ENCODE measurements around the gene FKBP10.
A peak's percentile ranks its signal among the peaks of the same experiment; 100 is the strongest.
"Not testable (repeated sequence)": the region's sequence is repeated elsewhere in the genome, so short reads cannot be mapped to it uniquely, and the experiment has no call there.

Gene FKBP10

DNA sequence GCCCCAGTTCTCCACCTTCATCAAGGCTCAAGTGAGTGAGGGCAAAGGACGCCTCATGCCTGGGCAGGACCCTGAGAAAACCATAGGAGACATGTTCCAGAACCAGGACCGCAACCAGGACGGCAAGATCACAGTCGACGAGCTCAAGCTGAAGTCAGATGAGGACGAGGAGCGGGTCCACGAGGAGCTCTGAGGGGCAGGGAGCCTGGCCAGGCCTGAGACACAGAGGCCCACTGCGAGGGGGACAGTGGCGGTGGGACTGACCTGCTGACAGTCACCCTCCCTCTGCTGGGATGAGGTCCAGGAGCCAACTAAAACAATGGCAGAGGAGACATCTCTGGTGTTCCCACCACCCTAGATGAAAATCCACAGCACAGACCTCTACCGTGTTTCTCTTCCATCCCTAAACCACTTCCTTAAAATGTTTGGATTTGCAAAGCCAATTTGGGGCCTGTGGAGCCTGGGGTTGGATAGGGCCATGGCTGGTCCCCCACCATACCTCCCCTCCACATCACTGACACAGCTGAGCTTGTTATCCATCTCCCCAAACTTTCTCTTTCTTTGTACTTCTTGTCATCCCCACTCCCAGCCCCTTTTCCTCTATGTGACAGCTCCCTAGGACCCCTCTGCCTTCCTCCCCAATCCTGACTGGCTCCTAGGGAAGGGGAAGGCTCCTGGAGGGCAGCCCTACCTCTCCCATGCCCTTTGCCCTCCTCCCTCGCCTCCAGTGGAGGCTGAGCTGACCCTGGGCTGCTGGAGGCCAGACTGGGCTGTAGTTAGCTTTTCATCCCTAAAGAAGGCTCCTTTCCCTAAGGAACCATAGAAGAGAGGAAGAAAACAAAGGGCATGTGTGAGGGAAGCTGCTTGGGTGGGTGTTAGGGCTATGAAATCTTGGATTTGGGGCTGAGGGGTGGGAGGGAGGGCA is 9.7 kb downstream of the FKBP10 start:
- TF ChIP-seq Cebpa-rat (IDR thresholded peaks at IDR 0.05) = no peak
- Histone ChIP-seq H4K20me1 (peaks cover 0 to 26% (median 0%) of the 10 kb centered on the region in 11 experiments; a peak in 7 of 22 replicates), H3K9ac (no peak overlapping the region), H3K9me3 (replicated peaks in 1 of 11) (no peaks in the 10 kb centered on the region), H3K27ac (no peak overlapping the region), H3K27me3 (no peaks in the 10 kb centered on the region), H3K36me3 (peaks cover 32 to 39% (median 36%) of the 10 kb centered on the region in 11 experiments), H3K4me2 (no peak overlapping the region), H3K4me1 (no peaks in the 10 kb centered on the region), H3K4me3 (no peak overlapping the region)

GRCh38 chr17:41823141-41823524 is 10.3 kb downstream of the FKBP10 start:
- no peak overlapping the region for H3K9ac ChIP-seq
- no peak overlapping the region for H3K27ac ChIP-seq
- H3K4me3 ChIP-seq = no peak overlapping the region
- no peaks in the 10 kb centered on the region for H3K4me1 ChIP-seq
- no peak overlapping the region for H3K4me2 ChIP-seq
- no peaks in the 10 kb centered on the region for H3K27me3 ChIP-seq
- H3K9me3 ChIP-seq (replicated peaks in 1 of 11) = no peaks in the 10 kb centered on the region
- H3K36me3 ChIP-seq = peaks cover 39 to 46% (median 43%) of the 10 kb centered on the region in 11 experiments
- peaks cover 0 to 26% (median 0%) of the 10 kb centered on the region in 11 experiments; a peak in 7 of 22 replicates for H4K20me1 ChIP-seq
- TF ChIP-seq Cebpa-rat (IDR thresholded peaks at IDR 0.05) = no peak

GRCh38 chr17:41823580-41823979 is 10.8 kb downstream of the FKBP10 start:
- peaks cover 43 to 50% (median 47%) of the 10 kb centered on the region in 11 experiments for H3K36me3 ChIP-seq
- no peak overlapping the region for H3K27ac ChIP-seq

GRCh38 chr17:41824086-41824485 is 11.3 kb downstream of the FKBP10 start:
- H3K9me3 ChIP-seq (replicated peaks in 1 of 11) = no peaks in the 10 kb centered on the region
- TF ChIP-seq Cebpa-rat (IDR thresholded peaks at IDR 0.05) = no peak
- H3K36me3 ChIP-seq = peaks cover 48 to 55% (median 52%) of the 10 kb centered on the region in 11 experiments
- peaks cover 0 to 26% (median 0%) of the 10 kb centered on the region in 11 experiments; a peak in 7 of 22 replicates for H4K20me1 ChIP-seq
- H3K4me3 ChIP-seq = no peak overlapping the region
- H3K4me2 ChIP-seq = no peak overlapping the region
- H3K27me3 ChIP-seq = no peaks in the 10 kb centered on the region
- H3K4me1 ChIP-seq = no peaks in the 10 kb centered on the region
- no peak overlapping the region for H3K27ac ChIP-seq
- H3K9ac ChIP-seq = no peak overlapping the region

More at GRCh38 chr17:41823580-41823979, 10.8 kb downstream of the FKBP10 start:
- no peaks in the 10 kb centered on the region for H3K4me1 ChIP-seq
- H3K4me3 ChIP-seq = no peak overlapping the region
- no peaks in the 10 kb centered on the region for H3K27me3 ChIP-seq
- no peak overlapping the region for H3K4me2 ChIP-seq
- no peak for TF ChIP-seq Cebpa-rat (IDR thresholded peaks at IDR 0.05)
- H3K9ac ChIP-seq = no peak overlapping the region
- H4K20me1 ChIP-seq = peaks cover 0 to 26% (median 0%) of the 10 kb centered on the region in 11 experiments; a peak in 7 of 22 replicates
- H3K9me3 ChIP-seq (replicated peaks in 1 of 11) = no peaks in the 10 kb centered on the region

DNA sequence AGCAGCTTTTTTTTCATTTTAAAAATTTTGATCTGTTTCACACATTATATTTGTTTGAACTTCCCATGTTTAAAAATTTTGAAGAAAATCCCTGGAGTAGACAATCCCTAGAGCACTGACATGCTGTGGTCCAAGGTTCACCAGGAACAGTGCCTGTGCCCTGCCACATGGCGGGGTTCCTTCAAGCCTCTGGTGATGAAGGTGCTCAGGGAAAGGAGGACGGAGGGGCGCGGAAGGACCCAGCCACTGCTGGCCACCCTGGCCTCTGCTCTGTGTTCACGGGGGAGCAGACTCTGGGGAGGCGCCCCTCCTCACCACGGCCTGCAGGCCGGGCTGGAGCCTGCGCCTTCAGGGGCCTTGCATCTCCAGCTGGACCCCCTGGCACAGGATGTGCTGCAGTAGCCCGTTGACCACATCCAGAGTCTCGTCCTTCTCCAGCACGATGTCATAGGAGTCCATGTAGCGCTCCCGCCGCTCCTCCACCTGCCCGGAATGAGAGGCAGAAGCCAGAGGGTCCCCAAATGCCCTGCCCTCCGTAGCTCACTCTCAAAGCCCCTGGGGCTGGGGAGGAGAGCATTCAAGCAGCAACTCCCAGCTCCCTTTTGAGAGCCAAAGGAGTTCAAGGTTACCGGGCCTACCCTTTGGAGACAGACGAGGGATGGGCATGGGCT is 12.5 kb downstream of the FKBP10 start:
- TF ChIP-seq Cebpa-rat (IDR thresholded peaks at IDR 0.05) = no peak
- Histone ChIP-seq H3K9ac (no peak overlapping the region), H3K36me3 (peaks cover 60 to 68% (median 64%) of the 10 kb centered on the region in 11 experiments)

GRCh38 chr17:41829961-41830360 is 17.2 kb downstream of the FKBP10 start:
- H3K27me3 ChIP-seq; H3K9ac ChIP-seq; H3K4me3 ChIP-seq; H3K27ac ChIP-seq; H3K4me2 ChIP-seq; H3K9me3 ChIP-seq (replicated peaks in 1 of 11): not testable (repeated sequence)
- Histone ChIP-seq H3K36me3 (peaks cover 88 to 99% (median 91%) of the 10 kb centered on the region in 11 experiments), H4K20me1 (peaks cover 0 to 10% (median 1%) of the 10 kb centered on the region in 11 experiments; a peak in 6 of 22 replicates), H3K4me1 (peaks cover 7 to 18% (median 8%) of the 10 kb centered on the region in 10 experiments)

More for the DNA sequence above, 12.5 kb downstream of the FKBP10 start:
- H4K20me1 ChIP-seq = peaks cover 0 to 26% (median 0%) of the 10 kb centered on the region in 11 experiments; a peak in 7 of 22 replicates
- no peak overlapping the region for H3K4me2 ChIP-seq
- H3K27me3 ChIP-seq = no peaks in the 10 kb centered on the region
- no peaks in the 10 kb centered on the region for H3K4me1 ChIP-seq
- no peak overlapping the region for H3K4me3 ChIP-seq
- no peaks in the 10 kb centered on the region for H3K9me3 ChIP-seq (replicated peaks in 1 of 11)
- H3K27ac ChIP-seq = no peak overlapping the region

GRCh38 chr17:41835214-41835799 is 22.5 kb downstream of the FKBP10 start:
- H3K27ac ChIP-seq = peak overlapping the region; percentile 78 to 88 (median 84)

GRCh38 chr17:41835800-41836549 is 23.2 kb downstream of the FKBP10 start, which contains the start of gene NT5C3B:
TSS of gene NT5C3B (minus strand) at chr17:41836232. CDS start at chr17:41836193, 39 bp downstream.
- Histone ChIP-seq H3K27ac (peak within 1 kb of the TSS; percentile 78 to 88 (median 84)), H4K20me1 (peaks cover 0 to 10% (median 0%) of the 10 kb centered on the region in 11 experiments; a peak in 4 of 22 replicates), H3K4me1 (peaks cover 18 to 25% (median 19%) of the 10 kb centered on the region in 10 experiments), H3K4me2 (peak within 1 kb of the TSS; percentile 82 to 96 (median 90)), H3K36me3 (peaks cover 27 to 39% (median 32%) of the 10 kb centered on the region in 11 experiments), H3K9ac (peak within 1 kb of the TSS; percentile 87 to 92 (median 91)), H3K9me3 (replicated peaks in 1 of 11) (no peaks in the 10 kb centered on the region), H3K4me3 (peak within 1 kb of the TSS; percentile 87 to 100 (median 94)), H3K27me3 (no peaks in the 10 kb centered on the region)
- no peak for TF ChIP-seq Cebpa-rat (IDR thresholded peaks at IDR 0.05)

More at GRCh38 chr17:41835214-41835799, 22.5 kb downstream of the FKBP10 start:
- H3K4me3 ChIP-seq = peak overlapping the region; percentile 87 to 100 (median 94)
- peak overlapping the region; percentile 69 to 96 (median 90) for H3K4me2 ChIP-seq
- peaks cover 0 to 10% (median 0%) of the 10 kb centered on the region in 11 experiments; a peak in 4 of 22 replicates for H4K20me1 ChIP-seq
- peaks cover 18 to 27% (median 19%) of the 10 kb centered on the region in 10 experiments for H3K4me1 ChIP-seq
- no peaks in the 10 kb centered on the region for H3K9me3 ChIP-seq (replicated peaks in 1 of 11)
- H3K36me3 ChIP-seq = peaks cover 34 to 45% (median 39%) of the 10 kb centered on the region in 11 experiments
- TF ChIP-seq Cebpa-rat (IDR thresholded peaks at IDR 0.05) = no peak
- H3K9ac ChIP-seq = peak overlapping the region; percentile 87 to 92 (median 91)
- H3K27me3 ChIP-seq = no peaks in the 10 kb centered on the region

Measured in BLaER1 treated with 17β-estradiol and CSF1 and Interleukin-3, amounts not matched to agents 10 nM and 100 nM (cell line).